Neural crest cell (in vitro differentiated cells): Measurements from ENCODE around the gene OR8D2. TPM values are rescaled to one million over a fixed set of nuclear protein-coding genes. Genes with fewer than 3 reads are reported as not detected.

Source experiments
- DNase-seq: peaks from one replicate; pipeline ENCODE4 v3.0.0; 2021; ENCODE audit warnings: low read depth, mixed read lengths, low spot score
- H3K27ac Mint-ChIP-seq: one replicate; pipeline ENCODE4 v1.8.0; 2021; ENCODE audit warnings: mild to moderate bottlenecking, mixed read lengths; ENCODE audit not compliant: unreplicated experiment
- H3K27me3 Mint-ChIP-seq: 2 replicates; pipeline ENCODE4 v1.8.0; 2021; ENCODE audit warnings: low read depth, mild to moderate bottlenecking, mixed read lengths
- H3K36me3 Mint-ChIP-seq: 2 replicates; pipeline ENCODE4 v1.8.0; 2021; ENCODE audit warnings: low read depth, mild to moderate bottlenecking, mixed read lengths
- H3K4me1 Mint-ChIP-seq: 2 replicates; pipeline ENCODE4 v1.8.0; 2021; ENCODE audit warnings: mixed read lengths
- H3K4me3 Mint-ChIP-seq: one replicate; pipeline ENCODE4 v1.8.0; 2021; ENCODE audit warnings: mild to moderate bottlenecking, mixed read lengths
- H3K9me3 Mint-ChIP-seq: 2 replicates; pipeline ENCODE4 v1.8.0; 2021; ENCODE audit warnings: mixed read lengths
- total RNA-seq: library from RNA; stranded (reverse); gene quantifications from 2 replicates; pipeline ENCODE4 v1.2.1, GENCODE V29; 2021
- TF ChIP-seq, protein P1 (sequence below): fragments of 200-600 bp; sonication (generic); conservative IDR thresholded peaks from 2 replicates; pipeline ENCODE4 v1.5.0; 2021; ENCODE audit warnings: antibody characterized with exemption, mild to moderate bottlenecking

OR8D2 gene
- total RNA-seq, 1 donor from 2014 or later = not detected

- Mint-ChIP-seq H3K4me3 (no peak overlapping the region), H3K9me3 (no peaks in the 10 kb centered on the region), H3K27ac (no peak overlapping the region), H3K4me1 (no peaks in the 10 kb centered on the region), H3K36me3 (no peaks in the 10 kb centered on the region), H3K27me3 (peaks cover 9% of the 10 kb centered on the region)
- TF ChIP-seq, protein P1, sequence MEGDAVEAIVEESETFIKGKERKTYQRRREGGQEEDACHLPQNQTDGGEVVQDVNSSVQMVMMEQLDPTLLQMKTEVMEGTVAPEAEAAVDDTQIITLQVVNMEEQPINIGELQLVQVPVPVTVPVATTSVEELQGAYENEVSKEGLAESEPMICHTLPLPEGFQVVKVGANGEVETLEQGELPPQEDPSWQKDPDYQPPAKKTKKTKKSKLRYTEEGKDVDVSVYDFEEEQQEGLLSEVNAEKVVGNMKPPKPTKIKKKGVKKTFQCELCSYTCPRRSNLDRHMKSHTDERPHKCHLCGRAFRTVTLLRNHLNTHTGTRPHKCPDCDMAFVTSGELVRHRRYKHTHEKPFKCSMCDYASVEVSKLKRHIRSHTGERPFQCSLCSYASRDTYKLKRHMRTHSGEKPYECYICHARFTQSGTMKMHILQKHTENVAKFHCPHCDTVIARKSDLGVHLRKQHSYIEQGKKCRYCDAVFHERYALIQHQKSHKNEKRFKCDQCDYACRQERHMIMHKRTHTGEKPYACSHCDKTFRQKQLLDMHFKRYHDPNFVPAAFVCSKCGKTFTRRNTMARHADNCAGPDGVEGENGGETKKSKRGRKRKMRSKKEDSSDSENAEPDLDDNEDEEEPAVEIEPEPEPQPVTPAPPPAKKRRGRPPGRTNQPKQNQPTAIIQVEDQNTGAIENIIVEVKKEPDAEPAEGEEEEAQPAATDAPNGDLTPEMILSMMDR = no peak
- DNase-seq = no peak
Measured at GRCh38 chr11:124307093-124307492, 12.9 kb downstream of the OR8D2 start.

DNA sequence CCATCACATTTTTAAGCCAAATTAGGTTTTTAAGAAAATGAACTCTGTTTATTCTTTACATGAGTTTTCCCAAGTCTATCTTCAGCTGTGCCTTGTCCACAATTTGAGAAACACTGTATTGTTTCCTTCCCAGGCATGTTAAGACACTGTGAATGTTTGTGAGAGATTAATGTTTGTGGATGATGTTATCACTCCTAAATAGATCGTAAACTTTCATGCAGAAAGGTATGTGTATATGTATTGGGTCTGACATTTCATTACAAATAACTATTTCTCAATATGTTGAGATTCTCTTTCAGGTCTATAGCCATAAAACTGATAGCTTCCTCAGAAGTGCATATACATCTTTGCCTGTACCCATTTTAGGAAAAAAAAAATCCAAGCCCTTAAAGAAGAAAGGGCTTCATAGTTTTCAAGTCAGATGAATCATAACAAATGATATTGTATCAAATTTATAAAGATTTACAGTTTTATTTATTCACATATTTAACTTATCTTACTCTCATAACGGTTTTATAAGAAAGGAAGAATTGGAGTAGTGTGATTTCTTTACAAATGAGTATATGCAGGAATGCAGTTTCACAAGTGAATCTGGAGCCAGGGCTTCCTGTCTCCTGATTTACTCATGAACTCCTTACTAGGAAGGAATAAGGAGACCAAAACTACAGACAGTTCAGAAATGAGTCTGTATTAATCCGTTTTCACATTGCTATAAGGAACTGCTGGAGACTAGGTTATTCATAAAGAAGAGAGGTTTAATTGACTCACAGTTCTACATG is 17.5 kb downstream of the OR8D2 start:
- Mint-ChIP-seq H3K36me3 (no peaks in the 10 kb centered on the region), H3K27ac (no peak overlapping the region), H3K9me3 (no peaks in the 10 kb centered on the region), H3K4me3 (no peak overlapping the region), H3K27me3 (no peaks in the 10 kb centered on the region), H3K4me1 (no peaks in the 10 kb centered on the region)
- TF ChIP-seq, protein P1 = no peak
- no peak for DNase-seq

DNA sequence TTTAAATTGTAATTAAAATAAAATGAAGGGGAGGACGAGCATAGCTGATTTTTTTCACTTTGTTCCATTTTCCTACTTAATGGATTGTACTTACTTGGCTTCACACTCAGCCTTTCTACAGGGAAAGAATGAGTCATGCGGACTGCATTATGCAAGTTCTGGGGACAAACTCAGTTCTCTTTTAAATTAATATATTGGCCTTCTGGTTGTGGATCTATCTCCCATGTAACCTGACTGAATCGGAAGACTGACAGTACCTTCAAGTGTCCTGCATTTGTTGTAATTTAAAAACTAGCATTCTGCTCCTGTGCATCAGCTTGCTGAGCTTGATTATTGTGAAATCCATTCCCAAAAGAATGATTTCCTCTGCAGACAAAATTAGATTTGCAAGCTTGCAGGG is 18.4 kb downstream of the OR8D2 start:
- no peak for DNase-seq
- no peak overlapping the region for H3K4me3 Mint-ChIP-seq
- no peaks in the 10 kb centered on the region for H3K4me1 Mint-ChIP-seq
- TF ChIP-seq, protein P1 = no peak
- H3K9me3 Mint-ChIP-seq = no peaks in the 10 kb centered on the region
- no peak overlapping the region for H3K27ac Mint-ChIP-seq
- no peaks in the 10 kb centered on the region for H3K27me3 Mint-ChIP-seq
- no peaks in the 10 kb centered on the region for H3K36me3 Mint-ChIP-seq

DNA sequence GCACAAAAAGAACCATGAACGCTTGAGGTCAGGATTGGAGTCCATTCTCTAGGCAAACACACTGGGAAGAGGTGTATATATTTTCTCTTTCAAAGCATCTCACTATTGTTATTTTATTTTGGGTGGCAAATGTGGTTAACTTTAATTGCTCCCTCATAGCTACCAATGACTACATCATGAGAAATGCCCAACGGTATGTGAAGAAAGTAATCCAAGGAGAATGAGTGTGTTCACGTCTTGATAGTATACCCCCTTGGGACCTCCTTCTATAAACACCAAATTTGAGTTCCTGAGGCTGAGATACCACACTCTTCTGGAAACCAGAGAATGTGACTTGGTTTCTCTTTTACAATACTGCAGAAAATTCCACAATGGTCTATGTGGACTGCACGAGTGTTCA is 22.1 kb downstream of the OR8D2 start:
- no peaks in the 10 kb centered on the region for H3K27me3 Mint-ChIP-seq
- H3K27ac Mint-ChIP-seq = no peak overlapping the region
- DNase-seq = no peak
- no peak overlapping the region for H3K4me3 Mint-ChIP-seq
- TF ChIP-seq, protein P1 = no peak
- H3K9me3 Mint-ChIP-seq = no peaks in the 10 kb centered on the region
- no peaks in the 10 kb centered on the region for H3K36me3 Mint-ChIP-seq
- H3K4me1 Mint-ChIP-seq = no peaks in the 10 kb centered on the region

- no peak overlapping the region for H3K4me3 Mint-ChIP-seq
- H3K9me3 Mint-ChIP-seq = no peaks in the 10 kb centered on the region
- no peak overlapping the region for H3K27ac Mint-ChIP-seq
- no peak for DNase-seq
- H3K27me3 Mint-ChIP-seq = no peaks in the 10 kb centered on the region
- H3K36me3 Mint-ChIP-seq = peaks cover 3% of the 10 kb centered on the region
- no peaks in the 10 kb centered on the region for H3K4me1 Mint-ChIP-seq
- TF ChIP-seq, protein P1 = no peak
Measured at GRCh38 chr11:124296016-124296415, 24.0 kb downstream of the OR8D2 start.
